HG03439 (cell line): ENCODE data around the gene DUSP19.
"Not testable (repeated sequence)": the region's sequence is repeated elsewhere in the genome, so short reads cannot be mapped to it uniquely, and the experiment has no call there.

Source experiments
- ATAC-seq: cut with Tn5 transposase; IDR thresholded peaks from one replicate; pipeline ENCODE4 v1.9.1; 2021; ENCODE audit warnings: mild to moderate bottlenecking, moderate library complexity; ENCODE audit not compliant: unreplicated experiment

The DUSP19 gene

GRCh38 chr2:183078464-183079138 is at the start of gene DUSP19:
Gene DUSP19 (plus strand): TSS chr2:183078747. CDS start chr2:183078934, 187 bp downstream.
- ATAC-seq: peak; percentile 92

- no peak for ATAC-seq
Measured at GRCh38 chr2:183029219-183029618, 49.3 kb upstream of the DUSP19 start.

- ATAC-seq: no peak
Measured at GRCh38 chr2:183031911-183032794, 46.4 kb upstream of the DUSP19 start.

GRCh38 chr2:183033951-183034350 is 44.6 kb upstream of the DUSP19 start:
- ATAC-seq: no peak

GRCh38 chr2:183034806-183035205 is 43.7 kb upstream of the DUSP19 start:
- no peak for ATAC-seq

- ATAC-seq: no peak
Measured at GRCh38 chr2:183035298-183035953, 43.1 kb upstream of the DUSP19 start.

- peak; percentile 46 for ATAC-seq
Measured at GRCh38 chr2:183035954-183036669, 42.4 kb upstream of the DUSP19 start.

- ATAC-seq: no peak
Measured at GRCh38 chr2:183037074-183037552, 41.4 kb upstream of the DUSP19 start.

- peak; percentile 59 for ATAC-seq
Measured at GRCh38 chr2:183037553-183038340, 40.8 kb upstream of the DUSP19 start.

GRCh38 chr2:183038341-183039300 is 39.9 kb upstream of the DUSP19 start, which contains the start of gene NCKAP1:
Gene NCKAP1 (minus strand): TSS chr2:183038457. CDS start chr2:183038099, 358 bp downstream.
- ATAC-seq: peak; percentile 90

- ATAC-seq: no peak
Measured at GRCh38 chr2:183040604-183041003, 37.9 kb upstream of the DUSP19 start.

GRCh38 chr2:183043580-183043979 is 35.0 kb upstream of the DUSP19 start:
- ATAC-seq: not testable (repeated sequence)

- not testable (repeated sequence) for ATAC-seq
Measured at GRCh38 chr2:183047486-183048125, 30.9 kb upstream of the DUSP19 start.

- no peak for ATAC-seq
Measured at GRCh38 chr2:183049420-183049819, 29.1 kb upstream of the DUSP19 start.

- ATAC-seq: peak; percentile 52
Measured at GRCh38 chr2:183057333-183057985, 21.1 kb upstream of the DUSP19 start.

GRCh38 chr2:183059561-183059960 is 19.0 kb upstream of the DUSP19 start:
- ATAC-seq: no peak

GRCh38 chr2:183060571-183061231 is 17.8 kb upstream of the DUSP19 start:
- no peak for ATAC-seq
